HL-60/S4 treated with phorbol 12-myristate 13-acetate at 8.2 ng/mL for 4 days and 3 days (cell line): Measurements from ENCODE around the gene KLLN.
"Not testable (repeated sequence)": the region's sequence is repeated elsewhere in the genome, so short reads cannot be mapped to it uniquely, and the experiment has no call there.

Experiments
- in situ Hi-C: fragments of 300-500 bp; cut with MboI; formaldehyde crosslinking; loops from 2 replicates; pipeline ENCODE4 v1.15.0; 2022; ENCODE audit warnings: low sequenced_read_pairs

KLLN gene

DNA sequence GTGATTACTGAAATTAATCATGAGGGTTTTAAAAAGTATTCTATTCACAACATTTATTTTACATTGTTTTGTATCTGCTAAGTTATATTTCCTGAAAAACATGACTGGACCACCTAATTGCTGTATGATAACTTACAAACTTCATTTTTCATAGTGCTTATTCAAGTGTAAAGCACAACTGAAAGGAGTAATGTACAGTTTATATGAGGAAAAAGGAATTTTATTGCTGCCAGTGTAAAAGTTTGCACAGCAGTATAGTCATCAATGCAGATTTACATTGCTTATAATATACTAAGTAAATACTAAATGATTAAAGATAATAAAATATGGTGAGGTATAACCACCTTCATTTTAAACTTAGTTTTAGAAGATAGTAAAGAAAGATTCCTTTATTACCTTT is 4.1 kb upstream of the KLLN start:
- in situ Hi-C loops = loop anchor here (25.0 kb wide), 2 partner anchors 520 to 695 kb away; no protein-coding TSS in a partner anchor

DNA sequence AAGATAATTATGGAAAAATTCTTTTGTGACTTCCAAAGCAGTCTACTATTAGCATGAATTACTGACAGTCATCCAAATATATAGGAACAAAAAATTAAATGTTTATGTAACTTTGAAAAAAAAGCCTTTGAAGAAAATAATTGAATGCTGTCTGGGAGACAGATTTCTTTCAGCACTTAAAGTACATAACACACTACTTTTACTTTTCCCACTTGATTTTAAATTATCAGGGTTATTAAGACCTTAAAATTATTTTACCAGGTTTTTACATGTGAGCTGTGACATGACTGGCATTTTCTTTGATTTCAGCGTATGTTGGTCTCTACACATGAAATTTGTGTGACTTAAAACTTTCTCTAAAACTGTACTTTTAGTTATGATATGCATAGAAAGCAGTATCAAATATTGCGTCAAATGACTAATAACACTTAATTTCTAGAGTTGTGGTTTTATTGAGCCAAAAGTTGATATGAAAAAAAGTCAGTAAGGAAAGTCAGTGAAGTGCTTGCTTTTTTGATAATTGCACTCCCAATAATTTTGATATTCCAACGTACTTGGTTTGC is 3.2 kb upstream of the KLLN start:
- in situ Hi-C loops = loop anchor here (25.0 kb wide), 2 partner anchors 521 to 696 kb away; no protein-coding TSS in a partner anchor

DNA sequence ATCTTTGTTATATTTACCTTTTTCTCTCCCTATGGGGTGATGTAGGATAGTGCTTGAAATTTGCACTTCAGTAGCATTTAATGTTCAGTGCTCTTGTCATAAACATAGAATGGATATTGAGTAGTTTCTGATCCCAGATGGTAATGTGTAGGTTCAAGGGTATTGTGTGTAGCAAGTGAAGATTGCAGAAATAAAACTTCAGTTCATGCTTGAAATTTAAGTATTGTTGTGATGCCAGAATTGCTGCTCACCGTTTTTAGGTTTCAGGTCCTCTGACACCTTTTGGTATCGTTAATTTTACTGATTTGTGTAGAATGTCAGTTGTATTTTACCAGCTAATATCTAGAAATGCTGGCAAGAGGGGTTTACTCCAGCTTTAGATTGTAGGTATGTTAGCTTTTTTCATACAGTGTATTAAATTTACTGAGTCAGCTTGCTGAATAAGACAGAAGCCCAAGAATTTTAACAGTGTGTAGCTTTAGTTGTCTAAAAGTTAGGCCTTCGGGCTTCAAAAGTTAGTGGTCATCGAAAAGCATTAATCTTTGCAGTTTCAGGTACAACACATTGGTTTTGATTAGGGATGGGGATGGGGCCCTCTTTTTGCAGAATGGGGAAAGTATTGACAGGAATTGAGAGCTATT is 2.0 kb upstream of the KLLN start:
- in situ Hi-C loops = loop anchor here (25.0 kb wide), 2 partner anchors 522 to 697 kb away; no protein-coding TSS in a partner anchor

GRCh38 chr10:87864496-87865059 is 1.2 kb upstream of the KLLN start:
- in situ Hi-C loops = loop anchor here (25.0 kb wide), 2 partner anchors 523 to 698 kb away; no protein-coding TSS in a partner anchor

DNA sequence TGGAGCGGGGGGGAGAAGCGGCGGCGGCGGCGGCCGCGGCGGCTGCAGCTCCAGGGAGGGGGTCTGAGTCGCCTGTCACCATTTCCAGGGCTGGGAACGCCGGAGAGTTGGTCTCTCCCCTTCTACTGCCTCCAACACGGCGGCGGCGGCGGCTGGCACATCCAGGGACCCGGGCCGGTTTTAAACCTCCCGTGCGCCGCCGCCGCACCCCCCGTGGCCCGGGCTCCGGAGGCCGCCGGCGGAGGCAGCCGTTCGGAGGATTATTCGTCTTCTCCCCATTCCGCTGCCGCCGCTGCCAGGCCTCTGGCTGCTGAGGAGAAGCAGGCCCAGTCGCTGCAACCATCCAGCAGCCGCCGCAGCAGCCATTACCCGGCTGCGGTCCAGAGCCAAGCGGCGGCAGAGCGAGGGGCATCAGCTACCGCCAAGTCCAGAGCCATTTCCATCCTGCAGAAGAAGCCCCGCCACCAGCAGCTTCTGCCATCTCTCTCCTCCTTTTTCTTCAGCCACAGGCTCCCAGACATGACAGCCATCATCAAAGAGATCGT is 690 bp upstream of the KLLN start:
- in situ Hi-C loops = loop anchor here (25.0 kb wide), 2 partner anchors 523 to 698 kb away; no protein-coding TSS in a partner anchor

GRCh38 chr10:87862679-87863052 is 667 bp downstream of the KLLN start:
- in situ Hi-C loops = loop anchor here (25.0 kb wide), 2 partner anchors 525 to 700 kb away; no protein-coding TSS in a partner anchor

DNA sequence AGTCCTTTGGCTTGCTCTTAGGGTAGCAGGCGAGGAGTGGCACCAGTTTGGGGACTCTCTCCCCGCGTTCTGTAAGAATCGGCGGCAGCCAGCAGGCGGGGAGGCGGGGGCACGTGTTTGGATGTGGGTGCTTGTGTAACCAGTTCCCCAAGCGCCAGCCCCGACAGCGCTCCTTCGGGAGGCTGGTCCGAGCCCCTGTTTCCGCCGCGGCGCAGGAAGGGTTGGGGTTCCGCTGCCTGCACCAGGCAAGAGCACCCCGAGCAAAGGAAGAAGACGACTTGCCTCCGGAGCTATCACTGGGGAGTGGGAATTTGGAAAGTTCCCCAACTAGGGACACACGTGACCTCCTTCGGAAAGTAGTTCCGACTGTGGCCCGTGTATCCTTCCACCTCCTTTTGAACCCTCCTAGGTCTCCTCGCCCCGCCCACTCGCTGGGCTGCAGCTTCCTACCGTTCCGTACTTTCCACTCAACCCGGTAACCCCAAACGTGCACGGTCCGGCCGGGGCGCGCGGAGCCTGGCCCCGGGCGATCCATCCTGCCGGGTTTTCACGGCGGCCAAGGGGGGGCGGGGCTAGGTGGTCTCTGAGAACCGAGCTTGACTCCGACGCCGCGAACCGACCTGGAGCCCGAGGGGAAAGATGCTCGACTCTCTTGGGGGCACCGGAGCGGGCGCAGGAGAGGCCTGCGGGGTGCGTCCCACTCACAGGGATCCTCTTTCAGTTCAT is 1.2 kb downstream of the KLLN start:
- in situ Hi-C loops = loop anchor here (25.0 kb wide), 2 partner anchors 525 to 700 kb away; no protein-coding TSS in a partner anchor

DNA sequence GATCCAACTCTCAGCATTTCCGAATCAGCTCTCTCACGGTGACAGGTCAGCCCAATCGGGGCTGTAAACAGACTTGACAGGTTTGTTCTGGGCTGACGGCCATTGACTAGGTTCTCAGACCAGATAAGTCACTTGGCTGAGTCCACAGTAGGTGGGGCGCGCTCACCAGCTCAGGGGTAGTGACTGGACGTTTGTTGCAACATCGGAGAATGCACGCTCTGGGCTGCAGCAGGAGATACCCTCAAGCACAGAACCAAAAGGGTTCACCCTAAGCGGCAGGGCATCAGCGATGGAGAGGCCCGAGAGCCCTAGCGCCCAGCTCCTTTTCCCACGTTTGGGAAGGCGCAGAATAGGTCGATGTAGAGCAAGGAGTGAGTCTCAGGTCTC is 1.8 kb downstream of the KLLN start:
- in situ Hi-C loops = loop anchor here (25.0 kb wide), 2 partner anchors 526 to 701 kb away; no protein-coding TSS in a partner anchor

DNA sequence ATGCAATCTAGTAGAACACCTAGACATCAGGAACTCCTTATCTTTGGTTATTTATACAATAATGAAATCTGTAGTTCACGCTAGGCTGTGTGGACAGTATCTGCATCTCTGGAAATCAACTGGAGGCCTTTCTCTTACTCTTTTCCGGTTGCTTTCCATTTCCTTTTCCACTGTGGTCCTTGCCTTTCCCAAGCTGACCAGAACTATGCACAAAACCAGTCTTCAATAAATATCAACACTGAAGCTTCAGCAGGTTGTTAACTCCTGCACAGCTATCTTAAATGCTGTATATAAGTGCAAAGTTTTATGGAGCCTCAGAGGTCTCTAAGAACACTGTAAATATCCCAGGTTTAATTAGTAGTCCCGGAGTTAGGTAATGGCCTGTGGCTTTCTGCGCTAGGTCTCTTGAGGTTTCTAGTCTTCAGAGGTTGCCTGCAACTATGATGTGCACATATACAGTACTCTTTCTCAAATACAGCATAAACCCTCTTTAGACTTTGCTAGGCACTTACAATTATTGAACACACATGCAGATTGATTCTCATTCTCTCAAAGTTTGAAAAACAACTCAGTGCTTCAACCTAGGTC is 2.4 kb downstream of the KLLN start:
- in situ Hi-C loops = loop anchor here (25.0 kb wide), 2 partner anchors 526 to 701 kb away; no protein-coding TSS in a partner anchor

DNA sequence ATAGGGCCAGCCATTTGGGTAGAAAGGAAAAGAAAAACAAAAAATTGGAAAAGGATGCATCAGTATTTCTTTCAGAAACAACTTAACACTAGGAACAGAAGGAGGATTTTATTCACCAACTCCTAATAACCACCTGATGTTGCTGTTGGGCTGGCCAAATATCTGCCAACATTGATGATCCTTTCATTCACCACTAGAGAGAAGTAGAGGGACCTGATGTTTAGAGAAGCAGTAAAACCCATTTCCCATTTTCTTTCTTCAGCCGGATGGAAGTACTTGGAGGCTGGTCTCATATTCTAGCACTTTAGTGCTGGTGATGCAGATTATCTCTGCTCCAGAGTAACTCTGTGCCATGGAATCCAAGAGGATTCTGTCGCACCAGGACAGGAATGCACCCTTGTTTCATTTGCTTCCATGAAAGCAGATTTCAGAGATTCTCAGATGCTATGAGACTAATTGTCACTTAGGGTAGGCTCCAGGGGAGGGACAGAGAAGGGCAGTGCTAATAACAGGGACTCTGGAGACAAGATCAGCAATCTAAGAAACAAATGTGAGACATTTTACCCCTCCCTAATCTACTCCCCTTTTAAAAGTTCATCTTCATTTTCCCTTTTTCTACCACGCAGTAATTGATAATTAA is 3.1 kb downstream of the KLLN start:
- in situ Hi-C loops = loop anchor here (25.0 kb wide), 2 partner anchors 527 to 702 kb away; no protein-coding TSS in a partner anchor

GRCh38 chr10:87855665-87856064 is 7.7 kb downstream of the KLLN start:
- in situ Hi-C loops = loop anchor here (25.0 kb wide), 2 partner anchors 532 to 707 kb away; no protein-coding TSS in a partner anchor

DNA sequence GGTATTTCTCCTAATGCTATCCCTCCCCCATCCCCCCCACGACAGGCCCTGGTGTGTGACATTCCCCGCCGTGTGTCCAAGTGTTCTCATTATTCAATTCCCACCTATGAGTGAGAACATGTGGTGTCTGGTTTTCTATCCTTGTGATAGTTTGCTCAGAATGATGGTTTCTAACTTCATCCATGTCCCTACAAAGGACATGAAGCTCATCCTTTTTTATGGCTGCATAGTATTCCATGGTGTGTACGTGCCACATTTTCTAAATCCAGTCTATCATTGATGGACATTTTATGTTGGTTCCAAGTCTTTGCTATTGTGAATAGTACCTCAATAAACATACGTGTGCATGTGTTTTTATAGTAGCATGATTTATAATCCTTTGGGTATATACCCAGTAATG is 8.1 kb downstream of the KLLN start:
- in situ Hi-C loops = loop anchor here (25.0 kb wide), 2 partner anchors 532 to 707 kb away; no protein-coding TSS in a partner anchor

- in situ Hi-C loops = loop anchor here (25.0 kb wide), 2 partner anchors 535 to 710 kb away; no protein-coding TSS in a partner anchor
Observed at GRCh38 chr10:87852089-87852488, 11.2 kb downstream of the KLLN start.

DNA sequence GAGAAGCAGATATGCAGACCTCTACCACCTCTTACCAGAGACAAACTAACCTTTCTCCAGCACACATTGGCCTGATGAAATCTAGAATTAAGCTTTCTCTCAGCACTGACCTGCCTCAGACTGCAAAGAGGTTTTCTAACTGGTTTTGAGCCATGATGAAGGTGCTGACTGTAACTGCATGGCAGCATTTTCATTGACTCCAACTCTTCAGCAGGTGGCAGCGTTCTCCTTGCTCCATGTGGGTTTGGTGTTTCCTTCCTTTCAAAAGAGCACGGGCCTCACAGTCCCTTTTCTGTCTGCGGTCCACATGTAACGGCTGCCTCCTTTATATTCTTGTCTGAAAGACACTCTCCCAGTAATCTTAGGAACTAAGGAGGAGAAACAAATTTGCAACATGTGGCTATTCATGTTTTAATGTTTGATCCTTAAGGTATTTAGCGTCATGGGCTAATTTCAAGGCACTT is 12.6 kb downstream of the KLLN start:
- in situ Hi-C loops = loop anchor here (25.0 kb wide), 2 partner anchors 537 to 712 kb away; no protein-coding TSS in a partner anchor

DNA sequence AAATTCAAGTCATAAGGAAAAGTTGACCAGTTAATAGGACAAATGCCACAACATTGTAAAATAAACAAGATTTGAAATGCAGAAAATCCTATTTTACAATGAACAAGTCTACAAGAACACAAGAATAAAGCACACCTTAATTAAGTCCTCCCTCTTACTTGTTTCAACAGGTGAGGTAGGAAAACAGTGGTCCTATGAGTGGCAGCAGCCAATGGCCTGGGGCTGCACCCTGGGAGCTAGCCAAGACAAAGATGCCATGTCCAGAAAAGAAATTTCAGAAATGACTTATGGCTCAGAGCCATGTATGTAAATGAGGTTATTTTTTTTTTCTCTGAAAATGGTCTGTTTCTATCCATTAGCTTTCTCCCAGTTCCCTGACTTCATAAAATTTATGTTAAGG is 14.3 kb downstream of the KLLN start:
- in situ Hi-C loops = no loop called here

DNA sequence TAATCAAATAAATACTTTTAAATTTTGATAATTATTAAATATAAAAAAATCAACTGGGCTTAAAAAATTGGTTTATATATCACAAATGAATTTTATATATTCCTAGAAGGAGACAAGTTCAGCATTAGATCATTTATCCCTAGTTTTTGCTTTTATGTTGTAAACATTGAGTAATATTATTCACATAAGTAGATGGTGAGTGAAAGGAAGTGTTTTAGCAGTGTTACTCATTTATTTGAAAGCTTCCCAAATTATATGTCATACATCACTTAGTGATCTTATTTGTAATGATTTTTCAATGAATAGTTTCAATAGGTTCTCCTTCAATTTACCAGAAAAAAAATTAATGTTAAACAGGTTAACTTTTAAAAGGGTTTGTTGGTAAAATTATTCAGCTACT is 15.8 kb downstream of the KLLN start:
- in situ Hi-C loops = no loop called here

DNA sequence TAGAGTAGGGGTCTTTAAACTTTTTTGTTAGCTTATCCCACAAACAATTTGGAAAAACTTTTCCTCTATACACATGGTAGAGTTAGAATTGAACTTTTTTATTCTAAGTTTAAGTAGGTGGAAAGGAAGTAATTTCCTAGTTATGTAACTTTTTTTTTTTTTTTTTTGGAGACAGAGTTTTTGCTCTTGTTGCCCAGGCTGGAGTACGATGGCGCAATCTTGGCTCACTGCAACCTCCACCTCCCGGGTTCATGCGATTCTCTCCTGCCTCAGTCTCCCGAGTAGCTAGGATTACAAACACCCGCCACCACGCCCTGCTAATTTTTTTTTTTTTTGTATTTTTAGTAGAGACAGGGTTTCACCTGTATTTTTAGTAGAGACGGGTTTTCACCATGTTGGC is 16.6 kb downstream of the KLLN start:
- in situ Hi-C loops = not testable (repeated sequence)

DNA sequence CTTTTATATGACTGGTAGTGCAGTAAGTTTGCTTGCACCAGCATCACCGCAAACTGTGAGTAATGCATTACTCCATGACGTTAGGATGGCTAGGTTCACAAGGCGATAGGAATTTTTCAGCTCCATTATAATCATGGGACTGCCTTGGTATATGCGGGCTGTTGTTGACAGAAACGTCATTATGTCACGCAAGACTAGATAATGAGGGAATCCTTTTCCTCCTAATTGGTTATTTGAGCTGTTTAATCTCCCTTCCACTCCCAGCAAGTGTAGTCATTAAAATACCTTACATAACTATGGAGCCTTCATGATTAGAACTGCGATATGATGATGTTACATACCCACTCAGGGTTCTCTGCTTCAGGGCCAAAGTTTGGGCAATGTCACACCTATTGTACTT is 17.3 kb downstream of the KLLN start:
- in situ Hi-C loops = no loop called here

- in situ Hi-C loops = no loop called here
Observed at GRCh38 chr10:87845624-87845998, 17.7 kb downstream of the KLLN start.
